ENCODE measurements around the gene ZNF831. TPM values are rescaled to one million over a fixed set of nuclear protein-coding genes. Genes with fewer than 3 reads are reported as not detected.
A peak's percentile ranks its signal among the peaks of the same experiment; 100 is the strongest.

Gene ZNF831
- polyA plus RNA-seq, 2 donors: 0.09 to 0.16 TPM

GRCh38 chr20:59284470-59284869 lies 120.8 kb downstream of the ZNF831 start:
- Histone ChIP-seq H3K27ac (ENCODE audit: low read depth in 2 of 2, low read length in 1 of 2) (no peak overlapping the region), H3K36me3 (ENCODE audit: control insufficient read depth in 2 of 2, insufficient read depth in 2 of 2, low read length in 1 of 2) (no peaks in the 10 kb centered on the region), H3K4me1 (ENCODE audit: control insufficient read depth in 2 of 2, insufficient read depth in 2 of 2, low read length in 1 of 2) (no peaks in the 10 kb centered on the region), H3K27me3 (ENCODE audit: control insufficient read depth in 1 of 2, insufficient read depth in 2 of 2, low read length in 2 of 2) (peaks cover 0 to 4% of the 10 kb centered on the region in 2 donors), H3K9me3 (ENCODE audit: control insufficient read depth in 2 of 2, insufficient read depth in 1 of 2, low read depth in 1 of 2, low read length in 1 of 2) (no peaks in the 10 kb centered on the region), H3K4me3 (ENCODE audit: low read depth in 1 of 2, low read length in 2 of 2) (no peak overlapping the region)
- 83 to 90% methylated on average over 5 of the region's 5 CpGs for WGBS, 2 donors

DNA sequence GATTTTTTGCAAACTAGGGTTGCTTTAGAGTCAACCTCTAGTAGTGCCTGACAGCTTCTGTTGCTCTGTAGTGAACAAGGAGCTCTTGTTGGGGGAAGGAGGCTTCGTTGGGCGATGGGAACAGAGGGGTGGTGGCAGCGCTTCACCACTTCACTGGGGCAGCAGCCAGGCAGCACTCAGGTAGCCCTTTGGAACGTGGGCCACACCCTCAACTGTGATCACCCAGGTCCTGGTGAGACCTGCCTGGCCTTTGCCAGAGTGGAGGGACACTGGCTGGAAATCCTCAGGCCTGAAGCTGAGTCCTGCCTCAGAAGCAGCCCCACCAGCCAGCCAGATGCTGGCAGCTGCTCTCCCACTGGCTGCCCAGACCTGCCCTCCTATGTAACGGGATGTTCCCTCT lies 126.4 kb downstream of the ZNF831 start:
- Histone ChIP-seq H3K4me3 (ENCODE audit: low read depth in 1 of 2, low read length in 2 of 2) (no peak overlapping the region), H3K9me3 (ENCODE audit: control insufficient read depth in 2 of 2, insufficient read depth in 1 of 2, low read depth in 1 of 2, low read length in 1 of 2) (no peaks in the 10 kb centered on the region), H3K4me1 (ENCODE audit: control insufficient read depth in 2 of 2, insufficient read depth in 2 of 2, low read length in 1 of 2) (peaks cover 0 to 3% of the 10 kb centered on the region in 2 donors), H3K27ac (ENCODE audit: low read depth in 2 of 2, low read length in 1 of 2) (no peak overlapping the region), H3K27me3 (ENCODE audit: control insufficient read depth in 1 of 2, insufficient read depth in 2 of 2, low read length in 2 of 2) (peaks cover 0 to 4% of the 10 kb centered on the region in 2 donors), H3K36me3 (ENCODE audit: control insufficient read depth in 2 of 2, insufficient read depth in 2 of 2, low read length in 1 of 2) (no peaks in the 10 kb centered on the region)
- 67 to 69% methylated on average over 5 of the region's 5 CpGs for whole genome bisulfite sequencing, 2 donors

- peaks cover 0 to 3% of the 10 kb centered on the region in 2 donors for H3K4me1 ChIP-seq (ENCODE audit: control insufficient read depth in 2 of 2, insufficient read depth in 2 of 2, low read length in 1 of 2)
- no peaks in the 10 kb centered on the region for H3K9me3 ChIP-seq (ENCODE audit: control insufficient read depth in 2 of 2, insufficient read depth in 1 of 2, low read depth in 1 of 2, low read length in 1 of 2)
- no peaks in the 10 kb centered on the region for H3K36me3 ChIP-seq (ENCODE audit: control insufficient read depth in 2 of 2, insufficient read depth in 2 of 2, low read length in 1 of 2)
- 64 to 69% methylated on average over 19 of the region's 19 CpGs for WGBS, 2 donors
- H3K27ac ChIP-seq (ENCODE audit: low read depth in 2 of 2, low read length in 1 of 2): no peak overlapping the region
- peaks cover 0 to 4% of the 10 kb centered on the region in 2 donors for H3K27me3 ChIP-seq (ENCODE audit: control insufficient read depth in 1 of 2, insufficient read depth in 2 of 2, low read length in 2 of 2)
- H3K4me3 ChIP-seq (ENCODE audit: low read depth in 1 of 2, low read length in 2 of 2): no peak overlapping the region
Observed at GRCh38 chr20:59291740-59292383, 128.2 kb downstream of the ZNF831 start.

- H3K36me3 ChIP-seq (ENCODE audit: control insufficient read depth in 2 of 2, insufficient read depth in 2 of 2, low read length in 1 of 2): no peaks in the 10 kb centered on the region
- peaks cover 0 to 8% of the 10 kb centered on the region in 2 donors for H3K4me1 ChIP-seq (ENCODE audit: control insufficient read depth in 2 of 2, insufficient read depth in 2 of 2, low read length in 1 of 2)
- H3K4me3 ChIP-seq (ENCODE audit: low read depth in 1 of 2, low read length in 2 of 2): no peak overlapping the region
- no peaks in the 10 kb centered on the region for H3K9me3 ChIP-seq (ENCODE audit: control insufficient read depth in 2 of 2, insufficient read depth in 1 of 2, low read depth in 1 of 2, low read length in 1 of 2)
- no peaks in the 10 kb centered on the region for H3K27me3 ChIP-seq (ENCODE audit: control insufficient read depth in 1 of 2, insufficient read depth in 2 of 2, low read length in 2 of 2)
- no peak overlapping the region for H3K27ac ChIP-seq (ENCODE audit: low read depth in 2 of 2, low read length in 1 of 2)
- WGBS, 2 donors: 48 to 51% methylated on average over 5 of the region's 5 CpGs
Observed at GRCh38 chr20:59295531-59295930, 131.9 kb downstream of the ZNF831 start.

- Histone ChIP-seq H3K27ac (ENCODE audit: low read depth in 2 of 2, low read length in 1 of 2) (no peak overlapping the region), H3K4me3 (ENCODE audit: low read depth in 1 of 2, low read length in 2 of 2) (no peak overlapping the region), H3K36me3 (ENCODE audit: control insufficient read depth in 2 of 2, insufficient read depth in 2 of 2, low read length in 1 of 2) (no peaks in the 10 kb centered on the region), H3K9me3 (ENCODE audit: control insufficient read depth in 2 of 2, insufficient read depth in 1 of 2, low read depth in 1 of 2, low read length in 1 of 2) (no peaks in the 10 kb centered on the region), H3K27me3 (ENCODE audit: control insufficient read depth in 1 of 2, insufficient read depth in 2 of 2, low read length in 2 of 2) (no peaks in the 10 kb centered on the region), H3K4me1 (ENCODE audit: control insufficient read depth in 2 of 2, insufficient read depth in 2 of 2, low read length in 1 of 2) (peaks cover 0 to 6% of the 10 kb centered on the region in 2 donors)
- 72 to 82% methylated on average over 7 of the region's 7 CpGs for WGBS, 2 donors
Observed at GRCh38 chr20:59297686-59298085, 134.1 kb downstream of the ZNF831 start.

- Histone ChIP-seq H3K27ac (ENCODE audit: low read depth in 2 of 2, low read length in 1 of 2) (peak overlapping the region in 1 of 2 donors; percentile 55), H3K9me3 (ENCODE audit: control insufficient read depth in 2 of 2, insufficient read depth in 1 of 2, low read depth in 1 of 2, low read length in 1 of 2) (no peaks in the 10 kb centered on the region), H3K27me3 (ENCODE audit: control insufficient read depth in 1 of 2, insufficient read depth in 2 of 2, low read length in 2 of 2) (no peaks in the 10 kb centered on the region), H3K4me1 (ENCODE audit: control insufficient read depth in 2 of 2, insufficient read depth in 2 of 2, low read length in 1 of 2) (peaks cover 0 to 6% of the 10 kb centered on the region in 2 donors), H3K36me3 (ENCODE audit: control insufficient read depth in 2 of 2, insufficient read depth in 2 of 2, low read length in 1 of 2) (peaks cover 0 to 6% of the 10 kb centered on the region in 2 donors), H3K4me3 (ENCODE audit: low read depth in 1 of 2, low read length in 2 of 2) (peak overlapping the region; percentile 3 to 38)
- 3 to 4% methylated on average over 15 to 19 of the region's 19 CpGs for WGBS, 2 donors
Observed at GRCh38 chr20:59299945-59300332, 136.3 kb downstream of the ZNF831 start.

GRCh38 chr20:59300333-59301081 lies 136.9 kb downstream of the ZNF831 start, which contains the start of gene EDN3:
Gene EDN3 (plus strand): TSS chr20:59300611. CDS start chr20:59300813, 202 bp downstream.
- peaks cover 0 to 6% of the 10 kb centered on the region in 2 donors for H3K36me3 ChIP-seq (ENCODE audit: control insufficient read depth in 2 of 2, insufficient read depth in 2 of 2, low read length in 1 of 2)
- H3K9me3 ChIP-seq (ENCODE audit: control insufficient read depth in 2 of 2, insufficient read depth in 1 of 2, low read depth in 1 of 2, low read length in 1 of 2): no peaks in the 10 kb centered on the region
- H3K4me3 ChIP-seq (ENCODE audit: low read depth in 1 of 2, low read length in 2 of 2): peak within 1 kb of the TSS; percentile 38 to 57
- 2 to 3% methylated on average over 64 to 77 of the region's 77 CpGs for WGBS, 2 donors
- H3K27ac ChIP-seq (ENCODE audit: low read depth in 2 of 2, low read length in 1 of 2): peak within 1 kb of the TSS; percentile 14 to 55
- no peaks in the 10 kb centered on the region for H3K27me3 ChIP-seq (ENCODE audit: control insufficient read depth in 1 of 2, insufficient read depth in 2 of 2, low read length in 2 of 2)
- peaks cover 0 to 6% of the 10 kb centered on the region in 2 donors for H3K4me1 ChIP-seq (ENCODE audit: control insufficient read depth in 2 of 2, insufficient read depth in 2 of 2, low read length in 1 of 2)

GRCh38 chr20:59301343-59302007 lies 137.9 kb downstream of the ZNF831 start:
- H3K4me3 ChIP-seq (ENCODE audit: low read depth in 1 of 2, low read length in 2 of 2): peak overlapping the region; percentile 38 to 57
- H3K27me3 ChIP-seq (ENCODE audit: control insufficient read depth in 1 of 2, insufficient read depth in 2 of 2, low read length in 2 of 2): no peaks in the 10 kb centered on the region

DNA sequence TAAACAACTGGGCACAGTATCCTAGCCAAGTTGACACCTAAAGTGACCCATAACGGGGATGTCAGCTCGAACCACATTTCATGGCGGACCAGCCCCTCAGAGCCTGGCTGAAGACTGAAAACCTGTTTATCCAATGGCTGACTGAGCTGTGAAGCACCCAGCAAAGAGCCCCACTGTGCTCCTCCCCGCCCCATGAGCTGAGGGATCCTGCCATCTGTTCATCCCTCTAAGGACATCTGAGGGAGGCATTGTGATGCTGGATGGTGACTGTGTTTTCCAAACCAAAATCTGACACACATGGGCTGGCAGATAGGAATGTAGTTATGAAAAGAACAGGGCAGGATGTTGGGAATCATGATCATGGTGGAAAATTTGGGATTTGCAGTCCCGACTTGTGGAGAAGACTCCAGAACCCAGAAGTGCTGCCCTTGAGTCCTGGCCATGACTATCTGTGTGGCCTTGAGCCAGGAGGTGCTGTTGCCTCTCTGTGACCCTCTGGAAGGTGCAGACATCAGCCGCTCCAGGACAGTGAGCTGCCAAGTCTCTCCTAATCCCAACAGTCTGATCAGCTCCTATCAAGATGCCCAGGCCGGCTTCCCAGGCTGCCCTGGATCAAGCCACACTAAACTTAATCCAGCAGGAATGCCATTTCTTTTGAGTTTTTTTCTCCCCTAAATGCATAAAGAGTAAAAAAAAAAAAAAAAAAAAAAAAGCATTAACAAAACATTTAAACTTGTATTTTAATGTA lies 142.5 kb downstream of the ZNF831 start:
- WGBS, 2 donors: 84 to 85% methylated on average over 7 of the region's 7 CpGs
- no peaks in the 10 kb centered on the region for H3K27me3 ChIP-seq (ENCODE audit: control insufficient read depth in 1 of 2, insufficient read depth in 2 of 2, low read length in 2 of 2)
- H3K4me1 ChIP-seq (ENCODE audit: control insufficient read depth in 2 of 2, insufficient read depth in 2 of 2, low read length in 1 of 2): peaks cover 0 to 9% of the 10 kb centered on the region in 2 donors
- H3K36me3 ChIP-seq (ENCODE audit: control insufficient read depth in 2 of 2, insufficient read depth in 2 of 2, low read length in 1 of 2): peaks cover 0 to 6% of the 10 kb centered on the region in 2 donors
- no peak overlapping the region for H3K27ac ChIP-seq (ENCODE audit: low read depth in 2 of 2, low read length in 1 of 2)
- H3K4me3 ChIP-seq (ENCODE audit: low read depth in 1 of 2, low read length in 2 of 2): no peak overlapping the region
- H3K9me3 ChIP-seq (ENCODE audit: control insufficient read depth in 2 of 2, insufficient read depth in 1 of 2, low read depth in 1 of 2, low read length in 1 of 2): no peaks in the 10 kb centered on the region

More at GRCh38 chr20:59301343-59302007, 137.9 kb downstream of the ZNF831 start:
- H3K27ac ChIP-seq (ENCODE audit: low read depth in 2 of 2, low read length in 1 of 2): no peak overlapping the region
- H3K9me3 ChIP-seq (ENCODE audit: control insufficient read depth in 2 of 2, insufficient read depth in 1 of 2, low read depth in 1 of 2, low read length in 1 of 2): no peaks in the 10 kb centered on the region
- 60 to 64% methylated on average over 17 of the region's 17 CpGs for WGBS, 2 donors
- H3K4me1 ChIP-seq (ENCODE audit: control insufficient read depth in 2 of 2, insufficient read depth in 2 of 2, low read length in 1 of 2): peaks cover 0 to 6% of the 10 kb centered on the region in 2 donors
- peaks cover 0 to 6% of the 10 kb centered on the region in 2 donors for H3K36me3 ChIP-seq (ENCODE audit: control insufficient read depth in 2 of 2, insufficient read depth in 2 of 2, low read length in 1 of 2)
